ENCODE data around the gene DVL3. TPM values are rescaled to one million over a fixed set of nuclear protein-coding genes. Genes with fewer than 3 reads are reported as not detected.

Gene DVL3
- total RNA-seq, 4 donors from 2014 or later = 56.8 to 117 (median 66.4) TPM

GRCh38 chr3:184192889-184193288 is 37.7 kb downstream of the DVL3 start:
- no peak for ATAC-seq
- TF ChIP-seq POLR2AphosphoS5 (IDR thresholded peaks at IDR 0.05) (no peak), EP300 (IDR thresholded peaks at IDR 0.05) (no peak), POLR2A (IDR thresholded peaks at IDR 0.05) (no peak), CTCF (IDR thresholded peaks at IDR 0.05) (no peak)
- Histone ChIP-seq H3K4me3 (no peak overlapping the region), H3K36me3 (peaks cover 0 to 90% of the 10 kb centered on the region in 2 donors), H3K9me3 (no peaks in the 10 kb centered on the region), H3K4me1 (peaks cover 0 to 20% (median 0%) of the 10 kb centered on the region in 3 donors), H3K27ac (no peak overlapping the region), H3K27me3 (no peaks in the 10 kb centered on the region)
- WGBS, 2 donors (ENCODE audit: low coverage in 1 of 2) = 73 to 86% methylated on average over 1 to 2 of the region's 10 CpGs

- H3K27ac ChIP-seq = no peak overlapping the region
- H3K36me3 ChIP-seq = peaks cover 0 to 78% of the 10 kb centered on the region in 2 donors
- H3K4me3 ChIP-seq = no peak overlapping the region
- TF ChIP-seq POLR2A (IDR thresholded peaks at IDR 0.05) (no peak), CTCF (IDR thresholded peaks at IDR 0.05) (no peak), EP300 (IDR thresholded peaks at IDR 0.05) (no peak), POLR2AphosphoS5 (IDR thresholded peaks at IDR 0.05) (no peak)
- 70% methylated on average over 5 of the region's 9 CpGs; no CpG with 5 or more reads in 1 of the 2 donors for WGBS, 2 donors (ENCODE audit: low coverage in 1 of 2)
- no peak for ATAC-seq
- no peaks in the 10 kb centered on the region for H3K9me3 ChIP-seq
- H3K27me3 ChIP-seq = no peaks in the 10 kb centered on the region
- H3K4me1 ChIP-seq = peaks cover 0 to 8% (median 0%) of the 10 kb centered on the region in 3 donors
These were observed 38.9 kb downstream of the DVL3 start for GRCh38 chr3:184193991-184194539.

- Histone ChIP-seq H3K9me3 (no peaks in the 10 kb centered on the region), H3K27ac (no peak overlapping the region), H3K27me3 (no peaks in the 10 kb centered on the region), H3K4me3 (no peak overlapping the region), H3K4me1 (no peaks in the 10 kb centered on the region), H3K36me3 (peaks cover 0 to 54% of the 10 kb centered on the region in 2 donors)
- TF ChIP-seq CTCF (IDR thresholded peaks at IDR 0.05) = no peak
- no peak for TF ChIP-seq POLR2AphosphoS5 (IDR thresholded peaks at IDR 0.05)
- TF ChIP-seq EP300 (IDR thresholded peaks at IDR 0.05) = no peak
- TF ChIP-seq POLR2A (IDR thresholded peaks at IDR 0.05) = no peak
- no peak for ATAC-seq
- whole genome bisulfite sequencing, 2 donors (ENCODE audit: low coverage in 1 of 2) = 50 to 80% methylated on average over 1 to 2 of the region's 6 CpGs
These were observed 41.4 kb downstream of the DVL3 start for GRCh38 chr3:184196536-184196935.

GRCh38 chr3:184198509-184198908 is 43.3 kb downstream of the DVL3 start:
- no peaks in the 10 kb centered on the region for H3K9me3 ChIP-seq

More at GRCh38 chr3:184198509-184198908, 43.3 kb downstream of the DVL3 start:
- Histone ChIP-seq H3K27me3 (no peaks in the 10 kb centered on the region), H3K4me1 (no peaks in the 10 kb centered on the region), H3K4me3 (no peak overlapping the region), H3K36me3 (peaks cover 0 to 34% of the 10 kb centered on the region in 2 donors), H3K27ac (no peak overlapping the region)
- 88 to 90% methylated on average over 4 to 7 of the region's 9 CpGs for WGBS, 2 donors (ENCODE audit: low coverage in 1 of 2)
- TF ChIP-seq POLR2A (IDR thresholded peaks at IDR 0.05) = no peak
- no peak for TF ChIP-seq POLR2AphosphoS5 (IDR thresholded peaks at IDR 0.05)
- TF ChIP-seq EP300 (IDR thresholded peaks at IDR 0.05) = no peak
- TF ChIP-seq CTCF (IDR thresholded peaks at IDR 0.05) = no peak
- ATAC-seq = no peak

Data from gastroesophageal sphincter (tissue), 4 donors.